ENCODE measurements around the gene SCIMP.
"Not testable (repeated sequence)": the region's sequence is repeated elsewhere in the genome, so short reads cannot be mapped to it uniquely, and the experiment has no call there.

DNA sequence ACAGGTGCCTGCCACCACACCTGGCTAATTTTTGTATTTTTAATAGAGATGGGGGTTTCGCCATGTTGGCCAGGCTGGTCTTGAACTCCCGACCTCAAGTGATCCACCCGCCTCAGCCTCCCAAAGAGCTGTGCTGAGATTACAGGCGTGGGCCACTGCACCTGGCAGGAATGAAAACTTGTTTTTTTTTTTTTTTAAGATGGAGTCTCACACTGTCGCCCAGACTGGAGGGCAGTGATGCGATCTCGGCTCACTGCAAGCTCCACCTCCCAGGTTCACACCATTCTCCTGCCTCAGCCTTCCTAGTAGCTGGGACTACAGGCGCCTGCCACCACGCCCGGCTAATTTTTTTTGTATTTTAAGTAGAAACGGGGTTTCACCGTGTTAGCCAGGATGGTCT is 12.7 kb downstream of the SCIMP start:
- TF ChIP-seq BHLHE40 (IDR thresholded peaks at IDR 0.05; ENCODE audit: low read length); POLR2A (IDR thresholded peaks at IDR 0.05; ENCODE audit: insufficient read depth in 1 of 2, low read depth in 2 of 2, low read length in 2 of 2); FOXP1 (IDR thresholded peaks at IDR 0.05); FOXP1 (CRISPR knock-in tag; IDR thresholded peaks at IDR 0.05); EP300 (IDR thresholded peaks at IDR 0.05; ENCODE audit: low read depth in 2 of 2, low read length in 2 of 2); EP300 (CRISPR knock-in tag; IDR thresholded peaks at IDR 0.05; ENCODE audit: borderline replicate concordance): not testable (repeated sequence)
- TF ChIP-seq, protein P1, sequence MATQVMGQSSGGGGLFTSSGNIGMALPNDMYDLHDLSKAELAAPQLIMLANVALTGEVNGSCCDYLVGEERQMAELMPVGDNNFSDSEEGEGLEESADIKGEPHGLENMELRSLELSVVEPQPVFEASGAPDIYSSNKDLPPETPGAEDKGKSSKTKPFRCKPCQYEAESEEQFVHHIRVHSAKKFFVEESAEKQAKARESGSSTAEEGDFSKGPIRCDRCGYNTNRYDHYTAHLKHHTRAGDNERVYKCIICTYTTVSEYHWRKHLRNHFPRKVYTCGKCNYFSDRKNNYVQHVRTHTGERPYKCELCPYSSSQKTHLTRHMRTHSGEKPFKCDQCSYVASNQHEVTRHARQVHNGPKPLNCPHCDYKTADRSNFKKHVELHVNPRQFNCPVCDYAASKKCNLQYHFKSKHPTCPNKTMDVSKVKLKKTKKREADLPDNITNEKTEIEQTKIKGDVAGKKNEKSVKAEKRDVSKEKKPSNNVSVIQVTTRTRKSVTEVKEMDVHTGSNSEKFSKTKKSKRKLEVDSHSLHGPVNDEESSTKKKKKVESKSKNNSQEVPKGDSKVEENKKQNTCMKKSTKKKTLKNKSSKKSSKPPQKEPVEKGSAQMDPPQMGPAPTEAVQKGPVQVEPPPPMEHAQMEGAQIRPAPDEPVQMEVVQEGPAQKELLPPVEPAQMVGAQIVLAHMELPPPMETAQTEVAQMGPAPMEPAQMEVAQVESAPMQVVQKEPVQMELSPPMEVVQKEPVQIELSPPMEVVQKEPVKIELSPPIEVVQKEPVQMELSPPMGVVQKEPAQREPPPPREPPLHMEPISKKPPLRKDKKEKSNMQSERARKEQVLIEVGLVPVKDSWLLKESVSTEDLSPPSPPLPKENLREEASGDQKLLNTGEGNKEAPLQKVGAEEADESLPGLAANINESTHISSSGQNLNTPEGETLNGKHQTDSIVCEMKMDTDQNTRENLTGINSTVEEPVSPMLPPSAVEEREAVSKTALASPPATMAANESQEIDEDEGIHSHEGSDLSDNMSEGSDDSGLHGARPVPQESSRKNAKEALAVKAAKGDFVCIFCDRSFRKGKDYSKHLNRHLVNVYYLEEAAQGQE (IDR thresholded peaks at IDR 0.05; ENCODE audit: borderline replicate concordance in 1 of 2, low read depth in 1 of 2, low read length in 2 of 2), result not testable (repeated sequence)
- TF ChIP-seq, protein P2, sequence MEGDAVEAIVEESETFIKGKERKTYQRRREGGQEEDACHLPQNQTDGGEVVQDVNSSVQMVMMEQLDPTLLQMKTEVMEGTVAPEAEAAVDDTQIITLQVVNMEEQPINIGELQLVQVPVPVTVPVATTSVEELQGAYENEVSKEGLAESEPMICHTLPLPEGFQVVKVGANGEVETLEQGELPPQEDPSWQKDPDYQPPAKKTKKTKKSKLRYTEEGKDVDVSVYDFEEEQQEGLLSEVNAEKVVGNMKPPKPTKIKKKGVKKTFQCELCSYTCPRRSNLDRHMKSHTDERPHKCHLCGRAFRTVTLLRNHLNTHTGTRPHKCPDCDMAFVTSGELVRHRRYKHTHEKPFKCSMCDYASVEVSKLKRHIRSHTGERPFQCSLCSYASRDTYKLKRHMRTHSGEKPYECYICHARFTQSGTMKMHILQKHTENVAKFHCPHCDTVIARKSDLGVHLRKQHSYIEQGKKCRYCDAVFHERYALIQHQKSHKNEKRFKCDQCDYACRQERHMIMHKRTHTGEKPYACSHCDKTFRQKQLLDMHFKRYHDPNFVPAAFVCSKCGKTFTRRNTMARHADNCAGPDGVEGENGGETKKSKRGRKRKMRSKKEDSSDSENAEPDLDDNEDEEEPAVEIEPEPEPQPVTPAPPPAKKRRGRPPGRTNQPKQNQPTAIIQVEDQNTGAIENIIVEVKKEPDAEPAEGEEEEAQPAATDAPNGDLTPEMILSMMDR (CRISPR knock-in tag; IDR thresholded peaks at IDR 0.05), result not testable (repeated sequence)
